Measurements from ENCODE around the gene USP33.

- TF ChIP-seq CTCF (conservative IDR thresholded peaks at IDR 0.05; ENCODE audit: low read length) = no peak
- no peak for TF ChIP-seq EZH2phosphoT487 (IDR thresholded peaks at IDR 0.05; ENCODE audit: borderline replicate concordance, low read depth, low read length)
Measured at GRCh38 chr1:77682460-77683159, 77.0 kb downstream of the USP33 start, which contains the start of gene ZZZ3.

Measured in OCI-LY7 (cell line).